Keratinocyte (primary cell): ENCODE results near the gene PEA15. TPM values are rescaled to one million over a fixed set of nuclear protein-coding genes. Genes with fewer than 3 reads are reported as not detected.

Source experiments
- DNase-seq: peaks from one replicate; pipeline ENCODE4 v3.0.0-alpha.2; 2011; ENCODE audit warnings: low read depth, missing footprints, low spot score
- FAIRE-seq: peaks from 2 replicates; lab custom pipeline; 2011; peaks lifted over from hg19 to GRCh38; lab: Jason Lieb, UNC
- H2AFZ ChIP-seq: 2 replicates; pipeline ENCODE4 v1.6.0; 2012; ENCODE audit warnings: low read length, control low read depth, inconsistent platforms; ENCODE audit not compliant: control insufficient read depth
- H3K27ac ChIP-seq: 2 replicates; pipeline ENCODE4 v1.5.1; 2011; ENCODE audit warnings: low read length; ENCODE audit not compliant: control insufficient read depth, insufficient read depth
- H3K27me3 ChIP-seq: 3 replicates; pipeline ENCODE4 v1.6.0; 2011; ENCODE audit warnings: low read length; ENCODE audit not compliant: control insufficient read depth, insufficient read depth; ENCODE audit errors: extremely low read depth
- H3K36me3 ChIP-seq, 2 experiments: 2 replicates in 1 of 2; 3 replicates in 1 of 2; pipeline ENCODE4 v1.5.1; 2011; ENCODE audit warnings: low read length in 2 of 2, mild to moderate bottlenecking in 1 of 2; ENCODE audit not compliant: control insufficient read depth in 2 of 2, insufficient read depth in 2 of 2; ENCODE audit errors: extremely low read depth in 1 of 2
- H3K4me1 ChIP-seq: 3 replicates; pipeline ENCODE4 v1.5.1; 2011; ENCODE audit warnings: low read length; ENCODE audit not compliant: control insufficient read depth, insufficient read depth; ENCODE audit errors: extremely low read depth
- H3K4me2 ChIP-seq: 3 replicates; pipeline ENCODE4 v1.6.0; 2011; ENCODE audit warnings: low read depth, low read length; ENCODE audit not compliant: control insufficient read depth, insufficient read depth; ENCODE audit errors: extremely low read depth
- H3K4me3 ChIP-seq, 3 experiments: fragments of 200-600 bp in 1 of 3; sonication (generic) in 1 of 3; 2 replicates in 2 of 3; 3 replicates in 1 of 3; pipeline ENCODE4 v1.5.1; 2011 to 2016; ENCODE audit warnings: low read length in 3 of 3, mild to moderate bottlenecking in 3 of 3, control low read depth in 2 of 3, inconsistent platforms in 1 of 3, low read depth in 1 of 3, mixed read lengths in 1 of 3, mixed run types in 1 of 3, moderate library complexity in 1 of 3; ENCODE audit not compliant: control insufficient read depth in 2 of 3, insufficient read depth in 2 of 3; ENCODE audit errors: extremely low read depth in 1 of 3
- H3K79me2 ChIP-seq: 2 replicates; pipeline ENCODE4 v1.6.0; 2012; ENCODE audit warnings: low read length; ENCODE audit not compliant: control insufficient read depth, insufficient read depth
- H3K9ac ChIP-seq: 3 replicates; pipeline ENCODE4 v1.6.0; 2011; ENCODE audit warnings: low read length; ENCODE audit not compliant: control insufficient read depth, insufficient read depth; ENCODE audit errors: extremely low read depth
- H3K9me1 ChIP-seq: 3 replicates; pipeline ENCODE4 v1.6.0; 2011; ENCODE audit warnings: low read length; ENCODE audit not compliant: control insufficient read depth, insufficient read depth; ENCODE audit errors: extremely low read depth
- H3K9me3 ChIP-seq: 2 replicates; pipeline ENCODE4 v1.5.1; 2012; ENCODE audit warnings: low read depth, low read length; ENCODE audit not compliant: control insufficient read depth
- H4K20me1 ChIP-seq: 3 replicates; pipeline ENCODE4 v1.6.0; 2011; ENCODE audit warnings: low read length; ENCODE audit not compliant: control insufficient read depth, insufficient read depth; ENCODE audit errors: extremely low read depth
- CTCF ChIP-seq, 3 experiments: IDR thresholded peaks in 1 of 3; conservative IDR thresholded peaks in 1 of 3; optimal IDR thresholded peaks in 1 of 3; 2 replicates in 2 of 3; 3 replicates in 1 of 3; pipeline versions ENCODE3 to v1.5.1; 2011; ENCODE audit warnings: low read length in 3 of 3, mild to moderate bottlenecking in 3 of 3, moderate library complexity in 2 of 3, control low read depth in 1 of 3, inconsistent platforms in 1 of 3; ENCODE audit not compliant: insufficient read depth in 2 of 3; ENCODE audit errors: extremely low read depth in 1 of 3
- EZH2 ChIP-seq: IDR thresholded peaks from one replicate; pipeline ENCODE4 v1.6.1; 2012; ENCODE audit warnings: inconsistent platforms, mild to moderate bottlenecking, low read length, moderate library complexity
- dilution Hi-C: fragments of 300-500 bp; cut with MboI; formaldehyde crosslinking; loops from one replicate; pipeline ENCODE4 v1.7.0; 2020; ENCODE audit warnings: low sequenced_read_pairs; ENCODE audit not compliant: extremely low pct_ligation_motif_present
- polyA plus RNA-seq, 5 experiments: library from polyadenylated mRNA; depleted of rRNA in 3 of 5; stranded (reverse) in 3 of 5; stranded (forward) in 1 of 5; unstranded in 1 of 5; fragments of >200 nt; gene quantifications; 1 replicate in 1 of 5; 2 replicates in 3 of 5; 3 replicates in 1 of 5; pipeline versions ENCODE4 v1.2.1 to v1.2.3, GENCODE V29; 2011 to 2012; ENCODE audit warnings: missing spikeins in 2 of 5, low read depth in 1 of 5, low replicate concordance in 1 of 5

The PEA15 gene
- polyA plus RNA-seq, 1 donor (not counting 4 experiments of a cell fraction or from before 2014, with no cell fraction given) = 367 TPM

GRCh38 chr1:160187407-160187806 is 17.8 kb upstream of the PEA15 start:
- Histone ChIP-seq H2AFZ (no peak overlapping the region), H3K79me2 (no peaks in the 10 kb centered on the region), H3K4me2 (no peak overlapping the region), H3K36me3 (no peaks in the 10 kb centered on the region), H3K9ac (no peak overlapping the region), H3K9me3 (no peaks in the 10 kb centered on the region), H3K4me1 (no peaks in the 10 kb centered on the region), H3K27ac (no peak overlapping the region), H3K27me3 (peaks cover 13% of the 10 kb centered on the region), H3K4me3 (no peak overlapping the region), H3K9me1 (no peaks in the 10 kb centered on the region), H4K20me1 (no peaks in the 10 kb centered on the region)
- no peak for FAIRE-seq
- dilution Hi-C loops = no loop called here
- no peak for DNase-seq
- TF ChIP-seq CTCF (optimal IDR thresholded peaks at IDR 0.05 in 1 of 3, IDR thresholded peaks at IDR 0.05 in 1 of 3, conservative IDR thresholded peaks at IDR 0.05 in 1 of 3; ENCODE audit: extremely low read depth in 1 of 3, insufficient read depth in 2 of 3, low read length in 3 of 3) = no peak
- no peak for TF ChIP-seq EZH2

GRCh38 chr1:160188341-160188740 is 16.8 kb upstream of the PEA15 start:
- Histone ChIP-seq H3K4me2 (no peak overlapping the region), H3K27ac (no peak overlapping the region), H3K9me1 (no peaks in the 10 kb centered on the region), H3K79me2 (no peaks in the 10 kb centered on the region), H3K9me3 (no peaks in the 10 kb centered on the region), H3K27me3 (peaks cover 13% of the 10 kb centered on the region), H3K4me3 (no peak overlapping the region), H3K4me1 (no peaks in the 10 kb centered on the region), H2AFZ (no peak overlapping the region), H4K20me1 (no peaks in the 10 kb centered on the region), H3K9ac (no peak overlapping the region), H3K36me3 (no peaks in the 10 kb centered on the region)
- no peak for FAIRE-seq
- TF ChIP-seq CTCF (optimal IDR thresholded peaks at IDR 0.05 in 1 of 3, IDR thresholded peaks at IDR 0.05 in 1 of 3, conservative IDR thresholded peaks at IDR 0.05 in 1 of 3; ENCODE audit: extremely low read depth in 1 of 3, insufficient read depth in 2 of 3, low read length in 3 of 3) (no peak), EZH2 (no peak)
- dilution Hi-C loops = no loop called here
- DNase-seq = no peak
